H9 (cell line): Measurements from ENCODE around the gene CLEC16A. TPM values are rescaled to one million over a fixed set of nuclear protein-coding genes. Genes with fewer than 3 reads are reported as not detected.

Source experiments
- DNase-seq: peaks from one replicate; pipeline ENCODE4 v3.0.0-alpha.2; 2017
- H2AFZ ChIP-seq: one replicate; pipeline ENCODE4 v1.6.1; 2013; ENCODE audit warnings: mild to moderate bottlenecking, low read length, control low read depth, moderate library complexity
- H2AK5ac ChIP-seq: 2 replicates; pipeline ENCODE4 v1.6.1; 2013; ENCODE audit warnings: low read length, control low read depth, mixed read lengths; ENCODE audit not compliant: insufficient read length
- H2BK120ac ChIP-seq: one replicate; pipeline ENCODE4 v1.6.1; 2013; ENCODE audit warnings: low read depth, mild to moderate bottlenecking, low read length, control low read depth, inconsistent platforms; ENCODE audit not compliant: poor library complexity, severe bottlenecking
- H2BK12ac ChIP-seq: 2 replicates; pipeline ENCODE4 v1.6.1; 2013; ENCODE audit warnings: low read length, control low read depth, mixed read lengths, low read depth; ENCODE audit not compliant: insufficient read length
- H2BK15ac ChIP-seq: 2 replicates; pipeline ENCODE4 v1.6.1; 2013; ENCODE audit warnings: low read depth, low read length, control low read depth
- H2BK20ac ChIP-seq: one replicate; pipeline ENCODE4 v1.6.1; 2013; ENCODE audit warnings: low read depth, mild to moderate bottlenecking, low read length, control low read depth, inconsistent platforms; ENCODE audit not compliant: poor library complexity, severe bottlenecking
- H2BK5ac ChIP-seq: 2 replicates; pipeline ENCODE4 v1.6.1; 2013; ENCODE audit warnings: low read length, control low read depth, mixed read lengths; ENCODE audit not compliant: insufficient read length
- H3K14ac ChIP-seq: 2 replicates; pipeline ENCODE4 v1.6.1; 2013; ENCODE audit warnings: low read length, control low read depth; ENCODE audit not compliant: insufficient read depth
- H3K18ac ChIP-seq: 2 replicates; pipeline ENCODE4 v1.6.1; 2013; ENCODE audit warnings: low read depth, mild to moderate bottlenecking, mixed read lengths, low read length, control low read depth; ENCODE audit not compliant: insufficient read length
- H3K23ac ChIP-seq: 2 replicates; pipeline ENCODE4 v1.6.1; 2013; ENCODE audit warnings: low read length, control low read depth, mixed read lengths, low read depth; ENCODE audit not compliant: insufficient read length
- H3K23me2 ChIP-seq: 2 replicates; pipeline ENCODE4 v1.6.1; 2013; ENCODE audit warnings: low read depth, mild to moderate bottlenecking, mixed read lengths, low read length, control low read depth; ENCODE audit not compliant: insufficient read length, poor library complexity, severe bottlenecking
- H3K27ac ChIP-seq: 2 replicates; pipeline ENCODE4 v1.5.1; 2013; ENCODE audit warnings: low read length, control low read depth, mixed read lengths, low read depth; ENCODE audit not compliant: insufficient read length
- H3K27me3 ChIP-seq: 2 replicates; pipeline ENCODE4 v1.6.1; 2013; ENCODE audit warnings: low read length, control low read depth, inconsistent platforms; ENCODE audit not compliant: insufficient read depth
- H3K4ac ChIP-seq: 2 replicates; pipeline ENCODE4 v1.6.1; 2013; ENCODE audit warnings: low read depth, mild to moderate bottlenecking, control low read depth, inconsistent platforms, low read length, moderate library complexity
- H3K4me1 ChIP-seq: 2 replicates; pipeline ENCODE4 v1.6.1; 2013; ENCODE audit warnings: low read length, control low read depth, inconsistent platforms; ENCODE audit not compliant: insufficient read depth
- H3K4me2 ChIP-seq: 2 replicates; pipeline ENCODE4 v1.6.1; 2013; ENCODE audit warnings: low read length, control low read depth, mixed read lengths; ENCODE audit not compliant: insufficient read length, insufficient read depth
- H3K56ac ChIP-seq: 2 replicates; pipeline ENCODE4 v1.6.1; 2013; ENCODE audit warnings: low read depth, mild to moderate bottlenecking, mixed read lengths, low read length, control low read depth; ENCODE audit not compliant: insufficient read length
- H3K79me1 ChIP-seq: 2 replicates; pipeline ENCODE4 v1.6.1; 2013; ENCODE audit warnings: low read depth, mild to moderate bottlenecking, moderate library complexity, low read length, control low read depth, inconsistent platforms; ENCODE audit not compliant: insufficient read depth, poor library complexity, severe bottlenecking
- H3K79me2 ChIP-seq: 2 replicates; pipeline ENCODE4 v1.6.1; 2013; ENCODE audit warnings: low read length, control low read depth, inconsistent platforms; ENCODE audit not compliant: insufficient read depth
- H3K9ac ChIP-seq: 2 replicates; pipeline ENCODE4 v1.6.1; 2013; ENCODE audit warnings: low read length, control low read depth, mixed read lengths; ENCODE audit not compliant: insufficient read length; ENCODE audit errors: extremely low read depth
- H3K9me3 ChIP-seq: one replicate; pipeline ENCODE4 v1.6.1; 2013; ENCODE audit warnings: low read depth, low read length, inconsistent platforms; ENCODE audit not compliant: control insufficient read depth
- H3T11ph ChIP-seq: one replicate; pipeline ENCODE4 v1.6.1; 2013; ENCODE audit warnings: mild to moderate bottlenecking, low read length, control low read depth, inconsistent platforms
- H4K20me1 ChIP-seq: one replicate; pipeline ENCODE4 v1.6.1; 2013; ENCODE audit not compliant: control insufficient read depth, insufficient read length, insufficient read depth
- H4K5ac ChIP-seq: 2 replicates; pipeline ENCODE4 v1.6.1; 2013; ENCODE audit warnings: low read depth, mild to moderate bottlenecking, mixed read lengths, low read length, control low read depth; ENCODE audit not compliant: insufficient read length
- H4K8ac ChIP-seq: replicated peaks from 2 replicates; pipeline ENCODE4 v1.6.1; 2013; ENCODE audit warnings: low read length, control low read depth, mixed read lengths, low read depth; ENCODE audit not compliant: insufficient read length
- H4K91ac ChIP-seq: 2 replicates; pipeline ENCODE4 v1.6.1; 2013; ENCODE audit warnings: low read depth, mild to moderate bottlenecking, moderate library complexity, mixed read lengths, low read length, control low read depth; ENCODE audit not compliant: insufficient read length
- H3K27ac Mint-ChIP-seq, 3 experiments: 2 replicates in 2 of 3; 3 replicates in 1 of 3; pipeline ENCODE4 v1.8.0; 2020 to 2021; ENCODE audit warnings: mixed read lengths in 3 of 3, mild to moderate bottlenecking in 1 of 3, moderate library complexity in 1 of 3
- H3K27me3 Mint-ChIP-seq: 2 replicates; pipeline ENCODE4 v1.8.0; 2021; ENCODE audit warnings: low read depth, mild to moderate bottlenecking, moderate library complexity, mixed read lengths
- H3K36me3 Mint-ChIP-seq, 3 experiments: 2 replicates in 2 of 3; 3 replicates in 1 of 3; pipeline ENCODE4 v1.8.0; 2020 to 2021; ENCODE audit warnings: low read depth in 3 of 3, mixed read lengths in 3 of 3; ENCODE audit not compliant: insufficient read depth in 1 of 3
- H3K4me1 Mint-ChIP-seq, 2 experiments: 2 replicates each; pipeline ENCODE4 v1.8.0; 2020; ENCODE audit warnings: mixed read lengths in 2 of 2
- H3K4me3 Mint-ChIP-seq, 2 experiments: 2 replicates in 1 of 2; 3 replicates in 1 of 2; pipeline ENCODE4 v1.8.0; 2020 to 2021; ENCODE audit warnings: mild to moderate bottlenecking in 2 of 2, mixed read lengths in 2 of 2, moderate library complexity in 1 of 2
- H3K9me3 Mint-ChIP-seq, 2 experiments: 2 replicates in 1 of 2; 3 replicates in 1 of 2; pipeline ENCODE4 v1.8.0; 2020; ENCODE audit warnings: mild to moderate bottlenecking in 2 of 2, mixed read lengths in 2 of 2, moderate library complexity in 1 of 2
- WGBS: extraction: QIAGEN DNeasy Blood & Tissue Kit; methylation state at CpG from one replicate; pipeline ENCODE4 v1.1.7; 2013; ENCODE audit warnings: missing lambda C conversion rate, low lambda C conversion rate, mixed read lengths; ENCODE audit not compliant: insufficient read length; ENCODE audit errors: extremely low coverage; 5-methylcytosine and 5-hydroxymethylcytosine counted together
- total RNA-seq: library from RNA; stranded (reverse); gene quantifications from 2 replicates; pipeline ENCODE4 v1.2.1, GENCODE V29; 2021
- TF ChIP-seq, protein P1 (sequence below): fragments of 200-600 bp; sonication (generic); conservative IDR thresholded peaks from 3 replicates; pipeline ENCODE4 v1.8.0; 2021; ENCODE audit warnings: antibody characterized with exemption, mild to moderate bottlenecking

The CLEC16A gene
- total RNA-seq, 1 experiment from 2014 or later, result 15.2 TPM

DNA sequence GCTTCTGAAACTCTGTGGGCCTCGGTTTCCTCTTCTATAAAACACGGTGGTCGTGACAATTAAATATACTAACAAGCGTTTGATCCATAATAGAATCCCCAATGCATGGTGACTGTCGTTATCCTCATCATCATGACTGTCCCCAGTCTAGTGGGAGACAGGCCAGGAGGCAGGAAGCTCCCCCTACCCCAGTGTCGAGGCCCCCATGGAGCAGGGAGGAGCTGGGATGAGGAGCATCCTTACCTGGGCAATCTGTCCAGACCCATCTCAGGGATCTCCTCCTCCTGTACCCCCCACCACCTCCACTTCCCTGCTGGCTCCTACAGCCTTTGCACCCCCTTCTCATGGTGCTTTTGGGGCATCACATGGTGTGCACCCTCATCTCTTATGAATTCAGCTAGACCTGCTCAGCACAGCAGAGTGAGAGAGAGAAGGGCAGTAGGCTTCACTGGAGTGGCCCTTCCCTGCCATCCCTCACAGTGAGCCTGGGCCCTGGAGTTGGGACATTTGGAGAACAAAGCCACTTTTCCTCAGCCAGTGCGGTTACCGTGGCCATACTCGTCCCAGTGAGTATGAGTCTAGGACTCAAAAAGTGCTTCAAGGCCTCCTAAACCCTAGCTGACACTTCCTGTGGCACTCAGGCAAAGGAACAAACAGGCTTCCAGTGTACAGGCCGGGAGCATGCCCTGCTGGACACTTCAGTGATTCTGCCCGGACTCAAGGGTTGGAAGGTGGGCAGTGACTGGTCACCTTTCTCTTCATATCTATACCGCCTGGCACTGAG is 148.6 kb downstream of the CLEC16A start:
- Mint-ChIP-seq H3K36me3 (peaks cover 0 to 3% (median 0%) of the 10 kb centered on the region in 3 experiments; a peak in 1 of 7 replicates), H3K4me3 (no peak overlapping the region), H3K9me3 (no peaks in the 10 kb centered on the region), H3K27me3 (no peaks in the 10 kb centered on the region), H3K4me1 (peaks cover 3 to 11% of the 10 kb centered on the region in 2 experiments; a peak in 3 of 4 replicates), H3K27ac (peak overlapping the region in 1 of 3 experiments; percentile 58; a peak in 1 of 7 replicates)
- no peaks in the 10 kb centered on the region for H4K20me1 ChIP-seq
- H3K4me1 ChIP-seq, result no peaks in the 10 kb centered on the region; the same call in 1 of the 2 replicates
- H3K9ac ChIP-seq, result no peak overlapping the region
- H3K4me2 ChIP-seq, result no peak overlapping the region
- no peak overlapping the region for H2AK5ac ChIP-seq
- no peak overlapping the region for H2BK20ac ChIP-seq
- no peak overlapping the region for H3K14ac ChIP-seq
- no peak overlapping the region for H2BK5ac ChIP-seq
- no peak overlapping the region for H3K23ac ChIP-seq
- no peak overlapping the region for H2BK12ac ChIP-seq
- H3K4ac ChIP-seq, result no peak overlapping the region
- H3K27me3 ChIP-seq, result no peaks in the 10 kb centered on the region
- no peak for DNase-seq
- no peak overlapping the region for H3K56ac ChIP-seq
- H2AFZ ChIP-seq, result no peak overlapping the region
- no peak overlapping the region for H4K5ac ChIP-seq
- TF ChIP-seq, protein P1, sequence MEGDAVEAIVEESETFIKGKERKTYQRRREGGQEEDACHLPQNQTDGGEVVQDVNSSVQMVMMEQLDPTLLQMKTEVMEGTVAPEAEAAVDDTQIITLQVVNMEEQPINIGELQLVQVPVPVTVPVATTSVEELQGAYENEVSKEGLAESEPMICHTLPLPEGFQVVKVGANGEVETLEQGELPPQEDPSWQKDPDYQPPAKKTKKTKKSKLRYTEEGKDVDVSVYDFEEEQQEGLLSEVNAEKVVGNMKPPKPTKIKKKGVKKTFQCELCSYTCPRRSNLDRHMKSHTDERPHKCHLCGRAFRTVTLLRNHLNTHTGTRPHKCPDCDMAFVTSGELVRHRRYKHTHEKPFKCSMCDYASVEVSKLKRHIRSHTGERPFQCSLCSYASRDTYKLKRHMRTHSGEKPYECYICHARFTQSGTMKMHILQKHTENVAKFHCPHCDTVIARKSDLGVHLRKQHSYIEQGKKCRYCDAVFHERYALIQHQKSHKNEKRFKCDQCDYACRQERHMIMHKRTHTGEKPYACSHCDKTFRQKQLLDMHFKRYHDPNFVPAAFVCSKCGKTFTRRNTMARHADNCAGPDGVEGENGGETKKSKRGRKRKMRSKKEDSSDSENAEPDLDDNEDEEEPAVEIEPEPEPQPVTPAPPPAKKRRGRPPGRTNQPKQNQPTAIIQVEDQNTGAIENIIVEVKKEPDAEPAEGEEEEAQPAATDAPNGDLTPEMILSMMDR, result no peak
- no peak overlapping the region for H2BK120ac ChIP-seq
- no peaks in the 10 kb centered on the region for H3K79me2 ChIP-seq
- H2BK15ac ChIP-seq, result no peak overlapping the region
- WGBS, result no CpG with 5 or more reads among the region's 12 CpGs
- no peak overlapping the region for H3K27ac ChIP-seq
- H3K23me2 ChIP-seq, result no peaks in the 10 kb centered on the region
- no peak overlapping the region for H4K8ac ChIP-seq
- H3K18ac ChIP-seq, result no peak overlapping the region
- no peak overlapping the region for H4K91ac ChIP-seq
- no peaks in the 10 kb centered on the region for H3K79me1 ChIP-seq
- no peak overlapping the region for H3T11ph ChIP-seq
- H3K9me3 ChIP-seq, result no peaks in the 10 kb centered on the region
